ENCODE data around the gene PDE6B.
"Not testable (repeated sequence)": the region's sequence is repeated elsewhere in the genome, so short reads cannot be mapped to it uniquely, and the experiment has no call there.

DNA sequence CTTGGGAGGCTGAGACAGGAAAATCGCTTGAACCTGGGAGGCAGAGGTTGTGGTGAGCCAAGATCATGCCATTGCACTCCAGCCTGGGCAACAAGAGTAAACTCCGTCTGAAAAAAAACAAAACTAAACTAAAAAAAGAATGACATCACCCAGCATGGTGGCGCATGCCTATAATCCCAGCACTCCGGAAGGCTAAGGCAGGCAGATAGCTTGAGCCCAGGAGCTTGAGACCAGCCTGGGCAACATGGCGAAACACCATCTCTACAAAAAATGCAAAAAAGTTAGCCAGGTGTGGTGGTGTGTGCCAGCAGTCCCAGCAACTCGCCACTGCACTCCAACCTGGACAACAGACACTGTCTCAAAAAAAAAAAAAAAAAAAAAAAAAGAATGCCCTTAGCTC lies 17.0 kb downstream of the PDE6B start:
- TF ChIP-seq, protein P1, sequence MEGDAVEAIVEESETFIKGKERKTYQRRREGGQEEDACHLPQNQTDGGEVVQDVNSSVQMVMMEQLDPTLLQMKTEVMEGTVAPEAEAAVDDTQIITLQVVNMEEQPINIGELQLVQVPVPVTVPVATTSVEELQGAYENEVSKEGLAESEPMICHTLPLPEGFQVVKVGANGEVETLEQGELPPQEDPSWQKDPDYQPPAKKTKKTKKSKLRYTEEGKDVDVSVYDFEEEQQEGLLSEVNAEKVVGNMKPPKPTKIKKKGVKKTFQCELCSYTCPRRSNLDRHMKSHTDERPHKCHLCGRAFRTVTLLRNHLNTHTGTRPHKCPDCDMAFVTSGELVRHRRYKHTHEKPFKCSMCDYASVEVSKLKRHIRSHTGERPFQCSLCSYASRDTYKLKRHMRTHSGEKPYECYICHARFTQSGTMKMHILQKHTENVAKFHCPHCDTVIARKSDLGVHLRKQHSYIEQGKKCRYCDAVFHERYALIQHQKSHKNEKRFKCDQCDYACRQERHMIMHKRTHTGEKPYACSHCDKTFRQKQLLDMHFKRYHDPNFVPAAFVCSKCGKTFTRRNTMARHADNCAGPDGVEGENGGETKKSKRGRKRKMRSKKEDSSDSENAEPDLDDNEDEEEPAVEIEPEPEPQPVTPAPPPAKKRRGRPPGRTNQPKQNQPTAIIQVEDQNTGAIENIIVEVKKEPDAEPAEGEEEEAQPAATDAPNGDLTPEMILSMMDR (IDR thresholded peaks at IDR 0.05; ENCODE audit: low read depth, low read length), result not testable (repeated sequence)
- TF ChIP-seq EZH2phosphoT487 (IDR thresholded peaks at IDR 0.05; ENCODE audit: low read depth), result not testable (repeated sequence)
